CD8-positive, alpha-beta memory T cell (primary cell): ENCODE results near the gene MMP23B. TPM values are rescaled to one million over a fixed set of nuclear protein-coding genes. Genes with fewer than 3 reads are reported as not detected.

Source experiments
- CTCF ChIA-PET: fragments of 350-600 bp; sonication (Branson Sonifier 250); formaldehyde crosslinking; loops from one replicate; lab custom pipeline; 2021; ENCODE audit warnings: antibody characterized with exemption; lab: Charles Lee
- POLR2A ChIA-PET: fragments of 350-600 bp; sonication (Branson Sonifier 250); formaldehyde crosslinking; loops from one replicate; lab custom pipeline; 2021; ENCODE audit warnings: antibody characterized with exemption; lab: Charles Lee
- DNase-seq, 5 donors: peaks; one replicate each; pipeline versions ENCODE4 v3.0.0 to v3.0.0-alpha.2; 2020 to 2022; ENCODE audit warnings: mixed read lengths in 1 of 5
- H3K27ac ChIP-seq: one replicate; pipeline ENCODE4 v1.7.0; 2013; ENCODE audit warnings: low read depth, mild to moderate bottlenecking, low read length, moderate library complexity
- H3K27me3 ChIP-seq: 2 replicates; pipeline ENCODE4 v1.7.0; 2013; ENCODE audit warnings: low read length, mild to moderate bottlenecking; ENCODE audit not compliant: insufficient read depth, poor library complexity, severe bottlenecking
- H3K36me3 ChIP-seq: 2 replicates; pipeline ENCODE4 v1.7.0; 2013; ENCODE audit warnings: mild to moderate bottlenecking, low read length, moderate library complexity; ENCODE audit not compliant: insufficient read depth
- H3K4me1 ChIP-seq: 2 replicates; pipeline ENCODE4 v1.7.0; 2013; ENCODE audit warnings: mild to moderate bottlenecking, low read length, moderate library complexity; ENCODE audit not compliant: insufficient read depth
- H3K4me3 ChIP-seq: 2 replicates; pipeline ENCODE4 v1.7.0; 2013; ENCODE audit warnings: mild to moderate bottlenecking, low read length
- H3K9me3 ChIP-seq: 2 replicates; pipeline ENCODE4 v1.7.0; 2013; ENCODE audit warnings: mild to moderate bottlenecking, low read length
- H3K27ac Mint-ChIP-seq, 8 donors: one replicate each; pipeline ENCODE4 v1.8.0; 2020 to 2021; ENCODE audit warnings: mixed read lengths in 8 of 8, mild to moderate bottlenecking in 6 of 8, inconsistent platforms in 3 of 8, moderate library complexity in 3 of 8
- H3K27me3 Mint-ChIP-seq, 2 donors: one replicate each; pipeline ENCODE4 v1.8.0; 2020 to 2021; ENCODE audit warnings: mixed read lengths in 2 of 2, mild to moderate bottlenecking in 1 of 2, moderate library complexity in 1 of 2
- H3K36me3 Mint-ChIP-seq, 3 donors: one replicate each; pipeline ENCODE4 v1.8.0; 2020 to 2021; ENCODE audit warnings: mixed read lengths in 3 of 3, inconsistent platforms in 1 of 3, mild to moderate bottlenecking in 1 of 3
- H3K4me1 Mint-ChIP-seq, 3 donors: one replicate each; pipeline ENCODE4 v1.8.0; 2020 to 2021; ENCODE audit warnings: mixed read lengths in 3 of 3, inconsistent platforms in 1 of 3, mild to moderate bottlenecking in 1 of 3
- H3K4me3 Mint-ChIP-seq, 7 donors: one replicate each; pipeline ENCODE4 v1.8.0; 2020 to 2021; ENCODE audit warnings: mixed read lengths in 7 of 7, mild to moderate bottlenecking in 6 of 7, moderate library complexity in 4 of 7, inconsistent platforms in 2 of 7
- H3K9me3 Mint-ChIP-seq, 5 donors: one replicate each; pipeline ENCODE4 v1.8.0; 2020 to 2022; ENCODE audit warnings: mixed read lengths in 5 of 5, mild to moderate bottlenecking in 3 of 5, moderate library complexity in 2 of 5, inconsistent platforms in 1 of 5
- polyA plus RNA-seq: library from polyadenylated mRNA; unstranded; fragments of 300-500 nt; fragmentation: Illumina TruSeq; gene quantifications from one replicate; pipeline ENCODE4 v1.2.3, GENCODE V29; 2021
- total RNA-seq, 2 experiments: library from RNA; stranded (reverse); gene quantifications; one replicate each; pipeline ENCODE4 v1.2.3, GENCODE V29; 2021

Gene MMP23B
- total and polyA plus RNA-seq, 3 experiments from 2014 or later = 2.1 to 3.4 (median 2.9) TPM

GRCh38 chr1:1614954-1615255 is 17.1 kb upstream of the MMP23B start:
- no peaks in the 10 kb centered on the region for H3K27me3 Mint-ChIP-seq
- Histone ChIP-seq H3K4me3 (peak overlapping the region; percentile 95), H3K9me3 (no peaks in the 10 kb centered on the region), H3K4me1 (peaks cover 30% of the 10 kb centered on the region), H3K36me3 (peaks cover 4% of the 10 kb centered on the region), H3K27ac (peak overlapping the region; percentile 99), H3K27me3 (no peaks in the 10 kb centered on the region)
- ChIA-PET CTCF (interaction anchor here (1.0 to 3.0 kb wide), 3 partner anchors 15 to 430 kb away, joined by 3 to 29 read pairs (median 6); no protein-coding TSS in a partner anchor), POLR2A (interaction anchor here (1.0 to 4.0 kb wide), 5 partner anchors 11 to 240 kb away, joined by 4 to 101 read pairs (median 8); partner anchors contain the start of gene AURKAIP1)
- H3K4me1 Mint-ChIP-seq = peaks cover 21 to 37% (median 22%) of the 10 kb centered on the region in 3 donors
- peaks cover 0 to 4% (median 0%) of the 10 kb centered on the region in 5 donors for H3K9me3 Mint-ChIP-seq
- peak overlapping the region; percentile 97 to 100 (median 98) for H3K27ac Mint-ChIP-seq
- peak overlapping the region; percentile 91 to 98 (median 93) for H3K4me3 Mint-ChIP-seq
- no peak for DNase-seq
- peaks cover 0 to 21% (median 0%) of the 10 kb centered on the region in 3 donors for H3K36me3 Mint-ChIP-seq

GRCh38 chr1:1615256-1616044 is 16.5 kb upstream of the MMP23B start, which contains the start of gene MIB2:
TSS of gene MIB2 (plus strand) at chr1:1615500. CDS start at chr1:1623453, 7,953 bp downstream.
- peak within 1 kb of the TSS; percentile 97 to 100 (median 98) for H3K27ac Mint-ChIP-seq

GRCh38 chr1:1616045-1616790 is 15.8 kb upstream of the MMP23B start:
- H3K4me1 ChIP-seq = peaks cover 30% of the 10 kb centered on the region
- CTCF ChIA-PET = interaction anchor here (2.6 to 3.6 kb wide), 3 partner anchors 13 to 38 kb away, joined by 6 to 29 read pairs (median 17); no protein-coding TSS in a partner anchor
- H3K36me3 ChIP-seq = peaks cover 4% of the 10 kb centered on the region
- no peaks in the 10 kb centered on the region for H3K27me3 Mint-ChIP-seq
- peak overlapping the region; percentile 50 to 90 (median 84) for H3K27ac Mint-ChIP-seq
- H3K36me3 Mint-ChIP-seq = peaks cover 0 to 21% (median 0%) of the 10 kb centered on the region in 3 donors
- peak overlapping the region; percentile 78 to 92 (median 84) for H3K4me3 Mint-ChIP-seq
- POLR2A ChIA-PET = interaction anchor here (0.6 to 4.0 kb wide), 8 partner anchors 10 to 1714 kb away, joined by 3 to 101 read pairs (median 6); partner anchors contain the start of genes AURKAIP1 and CDK11A
- no peaks in the 10 kb centered on the region for H3K9me3 ChIP-seq
- peaks cover 21 to 37% (median 22%) of the 10 kb centered on the region in 3 donors for H3K4me1 Mint-ChIP-seq
- DNase-seq = peak in 3 of 5 donors; percentile 46 to 51 (median 51)
- peak overlapping the region; percentile 53 for H3K4me3 ChIP-seq
- H3K27ac ChIP-seq = peak overlapping the region; percentile 99
- H3K9me3 Mint-ChIP-seq = peaks cover 0 to 4% (median 0%) of the 10 kb centered on the region in 5 donors
- no peaks in the 10 kb centered on the region for H3K27me3 ChIP-seq

More at GRCh38 chr1:1615256-1616044, 16.5 kb upstream of the MMP23B start, which contains the start of gene MIB2:
- H3K4me3 Mint-ChIP-seq = peak within 1 kb of the TSS; percentile 91 to 98 (median 93)
- Histone ChIP-seq H3K36me3 (peaks cover 4% of the 10 kb centered on the region), H3K9me3 (no peaks in the 10 kb centered on the region), H3K4me3 (peak within 1 kb of the TSS; percentile 95), H3K27me3 (no peaks in the 10 kb centered on the region), H3K4me1 (peaks cover 30% of the 10 kb centered on the region), H3K27ac (peak within 1 kb of the TSS; percentile 99)
- peaks cover 0 to 21% (median 0%) of the 10 kb centered on the region in 3 donors for H3K36me3 Mint-ChIP-seq
- peaks cover 0 to 4% (median 0%) of the 10 kb centered on the region in 5 donors for H3K9me3 Mint-ChIP-seq
- peak; percentile 98 to 99 (median 99) for DNase-seq
- ChIA-PET CTCF (interaction anchor here (1.0 to 3.0 kb wide), 3 partner anchors 14 to 429 kb away, joined by 3 to 29 read pairs (median 6); no protein-coding TSS in a partner anchor), POLR2A (interaction anchor here (0.6 to 4.0 kb wide), 11 partner anchors 11 to 1715 kb away, joined by 3 to 101 read pairs (median 5); partner anchors contain the start of genes AURKAIP1 and CDK11A)
- peaks cover 21 to 37% (median 22%) of the 10 kb centered on the region in 3 donors for H3K4me1 Mint-ChIP-seq
- H3K27me3 Mint-ChIP-seq = no peaks in the 10 kb centered on the region

GRCh38 chr1:1616838-1617237 is 15.1 kb upstream of the MMP23B start:
- Histone ChIP-seq H3K4me3 (peak overlapping the region; percentile 53), H3K27me3 (no peaks in the 10 kb centered on the region), H3K36me3 (peaks cover 4% of the 10 kb centered on the region), H3K27ac (peak overlapping the region; percentile 99), H3K4me1 (peaks cover 30% of the 10 kb centered on the region), H3K9me3 (no peaks in the 10 kb centered on the region)
- ChIA-PET CTCF (interaction anchor here (3.6 kb wide), 1 partner anchor 13 kb away, joined by 17 read pairs; no protein-coding TSS in a partner anchor), POLR2A (interaction anchor here (0.6 to 4.0 kb wide), 2 partner anchors 13 to 285 kb away, joined by 4 to 101 read pairs; no protein-coding TSS in a partner anchor)
- Mint-ChIP-seq H3K27me3 (no peaks in the 10 kb centered on the region), H3K4me3 (peak overlapping the region; percentile 78 to 92 (median 84)), H3K4me1 (peaks cover 21 to 37% (median 22%) of the 10 kb centered on the region in 3 donors), H3K36me3 (peaks cover 0 to 21% (median 0%) of the 10 kb centered on the region in 3 donors), H3K9me3 (peaks cover 0 to 4% (median 0%) of the 10 kb centered on the region in 5 donors), H3K27ac (peak overlapping the region in 6 of 8 donors; percentile 50 to 90 (median 84))
- DNase-seq = no peak

GRCh38 chr1:1617516-1617915 is 14.5 kb upstream of the MMP23B start:
- no peaks in the 10 kb centered on the region for H3K27me3 Mint-ChIP-seq

GRCh38 chr1:1617925-1618324 is 14.0 kb upstream of the MMP23B start:
- no peaks in the 10 kb centered on the region for H3K27me3 ChIP-seq
- POLR2A ChIA-PET = interaction anchor here (0.8 kb wide), 1 partner anchor 10 kb away, joined by 3 read pairs; no protein-coding TSS in a partner anchor
- H3K4me1 ChIP-seq = peaks cover 30% of the 10 kb centered on the region
- Mint-ChIP-seq H3K4me1 (peaks cover 17 to 35% (median 23%) of the 10 kb centered on the region in 3 donors), H3K36me3 (peaks cover 0 to 19% (median 0%) of the 10 kb centered on the region in 3 donors), H3K9me3 (peaks cover 0 to 4% (median 0%) of the 10 kb centered on the region in 5 donors), H3K27ac (peak overlapping the region in 1 of 8 donors; percentile 90), H3K4me3 (peak overlapping the region in 6 of 7 donors; percentile 24 to 86 (median 82)), H3K27me3 (peaks cover 0 to 2% of the 10 kb centered on the region in 2 donors)
- H3K36me3 ChIP-seq = peaks cover 4% of the 10 kb centered on the region
- no peak overlapping the region for H3K27ac ChIP-seq
- CTCF ChIA-PET = interaction anchor here (3.6 kb wide), 1 partner anchor 11 kb away, joined by 17 read pairs; no protein-coding TSS in a partner anchor
- H3K9me3 ChIP-seq = no peaks in the 10 kb centered on the region
- H3K4me3 ChIP-seq = no peak overlapping the region
- DNase-seq = no peak

More at GRCh38 chr1:1617516-1617915, 14.5 kb upstream of the MMP23B start:
- peaks cover 0 to 4% (median 0%) of the 10 kb centered on the region in 5 donors for H3K9me3 Mint-ChIP-seq
- ChIA-PET POLR2A (interaction anchor here (0.8 to 4.0 kb wide), 2 partner anchors 11 to 12 kb away, joined by 3 to 101 read pairs; no protein-coding TSS in a partner anchor), CTCF (interaction anchor here (3.6 kb wide), 1 partner anchor 12 kb away, joined by 17 read pairs; no protein-coding TSS in a partner anchor)
- no peak overlapping the region for H3K27ac ChIP-seq
- peaks cover 0 to 19% (median 0%) of the 10 kb centered on the region in 3 donors for H3K36me3 Mint-ChIP-seq
- H3K4me3 Mint-ChIP-seq = peak overlapping the region; percentile 78 to 92 (median 84)
- peaks cover 17 to 33% (median 22%) of the 10 kb centered on the region in 3 donors for H3K4me1 Mint-ChIP-seq
- no peaks in the 10 kb centered on the region for H3K9me3 ChIP-seq
- H3K4me1 ChIP-seq = peaks cover 30% of the 10 kb centered on the region
- H3K36me3 ChIP-seq = peaks cover 4% of the 10 kb centered on the region
- DNase-seq = no peak
- no peaks in the 10 kb centered on the region for H3K27me3 ChIP-seq
- H3K4me3 ChIP-seq = no peak overlapping the region
- peak overlapping the region in 5 of 8 donors; percentile 29 to 90 (median 50) for H3K27ac Mint-ChIP-seq
